ENCODE data around the gene SERPING1. TPM values are rescaled to one million over a fixed set of nuclear protein-coding genes. Genes with fewer than 3 reads are reported as not detected.

Gene SERPING1
- total and polyA plus RNA-seq, 8 donors = 172 to 329 (median 196) TPM

- Histone ChIP-seq H3K27me3 (peaks cover 10 to 41% of the 10 kb centered on the region in 2 donors), H3K27ac (peak overlapping the region in 1 of 2 donors; percentile 1), H3K9me3 (no peaks in the 10 kb centered on the region), H3K4me1 (peaks cover 6 to 33% of the 10 kb centered on the region in 2 donors), H3K4me3 (no peak overlapping the region), H3K36me3 (no peaks in the 10 kb centered on the region)
- no peak for DNase-seq
- TF ChIP-seq CTCF (IDR thresholded peaks at IDR 0.05) = no peak
- intact Hi-C loops (cut with DNase I) = no loop called here
- ATAC-seq = no peak
Observed at GRCh38 chr11:57652662-57653061, 55.2 kb downstream of the SERPING1 start.

DNA sequence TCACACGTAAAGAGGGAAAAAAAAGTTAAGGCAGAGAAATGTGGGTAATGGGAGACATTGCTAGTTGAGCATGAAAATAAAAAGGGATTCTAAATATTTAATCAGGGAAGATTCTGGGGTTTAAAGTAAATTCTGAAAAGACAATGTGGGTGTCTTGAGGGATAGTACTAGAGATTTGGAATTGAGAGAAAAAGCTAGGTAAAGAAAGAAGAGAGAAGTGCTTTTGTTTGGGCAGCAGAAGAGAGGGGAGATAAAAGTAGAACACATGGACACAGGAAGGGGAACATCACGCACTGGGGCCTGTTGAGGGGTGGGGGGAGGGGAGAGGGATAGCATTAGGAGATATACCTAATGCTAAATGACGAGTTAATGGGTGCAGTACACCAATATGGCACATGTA lies 55.7 kb downstream of the SERPING1 start:
- Histone ChIP-seq H3K4me1 (peaks cover 4 to 32% of the 10 kb centered on the region in 2 donors), H3K27ac (peak overlapping the region in 1 of 2 donors; percentile 1), H3K9me3 (no peaks in the 10 kb centered on the region), H3K27me3 (peaks cover 5 to 36% of the 10 kb centered on the region in 2 donors), H3K4me3 (no peak overlapping the region), H3K36me3 (no peaks in the 10 kb centered on the region)
- ATAC-seq (no peak), DNase-seq (no peak)
- intact Hi-C loops (cut with DNase I) = no loop called here
- no peak for TF ChIP-seq CTCF (IDR thresholded peaks at IDR 0.05)

GRCh38 chr11:57656885-57657193 lies 59.4 kb downstream of the SERPING1 start:
- intact Hi-C loops (cut with DNase I) = no loop called here
- peak overlapping the region; percentile 59 to 78 for H3K4me3 ChIP-seq

DNA sequence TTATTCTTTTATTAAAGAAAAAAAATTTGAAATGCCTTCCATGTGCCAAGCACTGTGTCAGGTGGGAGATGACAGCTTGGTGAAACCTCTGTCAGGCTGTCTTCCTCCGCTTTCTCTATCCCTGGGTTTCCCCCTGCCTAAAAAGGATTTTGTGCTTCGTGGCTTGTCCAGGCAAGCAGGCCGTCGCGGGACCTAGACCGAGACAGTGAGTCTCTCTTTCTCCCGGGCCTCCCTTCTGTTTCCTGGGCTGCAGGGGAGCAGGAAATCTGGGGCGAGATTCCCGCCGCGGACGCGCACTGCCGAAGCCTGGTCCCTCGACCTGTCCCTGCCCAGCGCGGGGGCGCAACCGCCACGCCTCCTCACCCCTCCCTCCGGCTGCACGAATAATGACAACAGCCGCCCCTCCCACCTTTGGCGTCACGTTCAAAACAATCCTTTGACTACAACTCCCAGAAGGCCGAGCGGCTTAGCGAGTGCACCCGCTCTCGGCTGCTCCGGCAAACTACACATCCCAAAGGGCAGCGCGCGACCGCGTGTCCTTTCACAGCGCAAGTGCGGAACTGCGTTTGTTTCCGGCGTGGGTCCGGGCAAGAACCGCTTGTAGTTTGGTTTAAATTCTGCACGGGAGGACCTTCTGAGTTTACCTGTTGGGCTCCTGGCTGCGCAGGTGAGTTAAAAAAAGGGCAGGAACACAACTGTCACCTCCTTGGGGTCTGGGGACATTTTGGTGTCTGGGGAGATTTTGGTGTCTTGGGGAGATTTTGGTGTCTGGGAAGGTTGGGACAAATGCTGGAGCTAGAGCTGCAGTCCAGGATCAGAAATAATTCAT lies 59.9 kb downstream of the SERPING1 start, which contains the start of gene CLP1:
Gene CLP1, plus strand, starts transcription at position 569 of the 829 bp plus-strand sequence. CDS start 1,715 bp downstream, outside the sequence.
- H3K4me1 ChIP-seq = peaks cover 7 to 28% of the 10 kb centered on the region in 2 donors
- H3K4me3 ChIP-seq = peak within 1 kb of the TSS; percentile 59 to 78
- peaks cover 0 to 3% of the 10 kb centered on the region in 2 donors for H3K27me3 ChIP-seq
- H3K27ac ChIP-seq = peak within 1 kb of the TSS; percentile 83 to 88
- ATAC-seq = peak; percentile 99
- peaks cover 0 to 34% of the 10 kb centered on the region in 2 donors for H3K36me3 ChIP-seq
- intact Hi-C loops (cut with DNase I) = no loop called here
- no peak for TF ChIP-seq CTCF (IDR thresholded peaks at IDR 0.05)
- peak; percentile 99 to 100 (median 99) for DNase-seq
- H3K9me3 ChIP-seq = no peaks in the 10 kb centered on the region

More at GRCh38 chr11:57656885-57657193, 59.4 kb downstream of the SERPING1 start:
- H3K27me3 ChIP-seq = peaks cover 0 to 6% of the 10 kb centered on the region in 2 donors
- no peaks in the 10 kb centered on the region for H3K9me3 ChIP-seq
- H3K36me3 ChIP-seq = peaks cover 0 to 28% of the 10 kb centered on the region in 2 donors
- TF ChIP-seq CTCF (IDR thresholded peaks at IDR 0.05) = no peak
- no peak for ATAC-seq
- peaks cover 7 to 30% of the 10 kb centered on the region in 2 donors for H3K4me1 ChIP-seq
- no peak for DNase-seq
- H3K27ac ChIP-seq = peak overlapping the region; percentile 83 to 88

- DNase-seq = no peak
- peak overlapping the region; percentile 59 to 78 for H3K4me3 ChIP-seq
- TF ChIP-seq CTCF (IDR thresholded peaks at IDR 0.05) = no peak
- intact Hi-C loops (cut with DNase I) = no loop called here
- no peaks in the 10 kb centered on the region for H3K9me3 ChIP-seq
- peaks cover 0 to 37% of the 10 kb centered on the region in 2 donors for H3K36me3 ChIP-seq
- peaks cover 7 to 23% of the 10 kb centered on the region in 2 donors for H3K4me1 ChIP-seq
- peak overlapping the region in 1 of 2 donors; percentile 83 for H3K27ac ChIP-seq
- H3K27me3 ChIP-seq = peaks cover 0 to 3% of the 10 kb centered on the region in 2 donors
- ATAC-seq = no peak
Observed at GRCh38 chr11:57658023-57658361, 60.5 kb downstream of the SERPING1 start.

Data from left lung (tissue), 10 donors.